ENCODE data around the gene STX16. TPM values are rescaled to one million over a fixed set of nuclear protein-coding genes. Genes with fewer than 3 reads are reported as not detected.

The STX16 gene
- total and polyA plus RNA-seq, 9 of the 15 experiments (the other 6 are each of a cell fraction or from before 2014, with no cell fraction given), result 4.4 to 43.5 (median 14.7) TPM

GRCh38 chr20:58633161-58634053 lies 17.7 kb upstream of the STX16 start:
- TF ChIP-seq RBM25 (IDR thresholded peaks at IDR 0.05; ENCODE audit: low read depth, low read length, severe bottlenecking) (peak; percentile 62), CHD1 (IDR thresholded peaks at IDR 0.05; ENCODE audit: low read length) (no peak), CREB1 (IDR thresholded peaks at IDR 0.05) (no peak), CREB1 (CRISPR knock-in tag; IDR thresholded peaks at IDR 0.05) (no peak), ARID3A (IDR thresholded peaks at IDR 0.05; ENCODE audit: borderline replicate concordance, low read depth, low read length) (no peak), CBFB (CRISPR knock-in tag; IDR thresholded peaks at IDR 0.05) (no peak), MBD2 (IDR thresholded peaks at IDR 0.05; ENCODE audit: borderline replicate concordance, low read depth) (no peak), ZNF280A (IDR thresholded peaks at IDR 0.05; ENCODE audit: low read depth, partially characterized antibody) (no peak), ZNF224 (CRISPR knock-in tag; IDR thresholded peaks at IDR 0.05) (no peak), ZFP36 (IDR thresholded peaks at IDR 0.05; ENCODE audit: low read depth, low read length, partially characterized antibody) (peak; percentile 89), TAF1 (IDR thresholded peaks at IDR 0.05; ENCODE audit: control insufficient read depth, extremely low read depth, insufficient read depth, low read length, severe bottlenecking) (no peak), ZBTB7A (IDR thresholded peaks at IDR 0.05; ENCODE audit: borderline replicate concordance, control insufficient read depth, low read depth, low read length) (no peak)
- no peak for ATAC-seq
- Histone ChIP-seq H3K9me3 (replicated peaks; ENCODE audit: control insufficient read depth, insufficient read depth, low read depth, low read length) (no peaks in the 10 kb centered on the region), H3K4me1 (replicated peaks in 1 of 2; ENCODE audit: control insufficient read depth in 2 of 2, insufficient read depth in 2 of 2, low read length in 2 of 2) (peaks cover 10 to 14% of the 10 kb centered on the region in 2 experiments; a peak in 4 of 5 replicates), H3K9ac (ENCODE audit: insufficient read depth in 1 of 2, low read depth in 2 of 2, low read length in 2 of 2) (no peak overlapping the region), H4K20me1 (replicated peaks; ENCODE audit: control insufficient read depth, insufficient read depth, low read length) (no peaks in the 10 kb centered on the region), H3K4me2 (ENCODE audit: insufficient read depth, low read length) (no peak overlapping the region), H3K36me3 (ENCODE audit: control insufficient read depth, insufficient read depth, low read length) (no peaks in the 10 kb centered on the region), H3K4me3 (no peak overlapping the region), H2AFZ (ENCODE audit: low read depth, low read length) (no peak overlapping the region), H3K9me1 (ENCODE audit: control insufficient read depth, insufficient read depth, low read length) (no peaks in the 10 kb centered on the region), H3K27ac (ENCODE audit: extremely low read depth, low read depth, low read length) (no peak overlapping the region), H3K79me2 (ENCODE audit: control insufficient read depth, insufficient read depth, low read length) (no peaks in the 10 kb centered on the region), H3K27me3 (ENCODE audit: control insufficient read depth in 2 of 2, insufficient read depth in 2 of 2, low read length in 2 of 2) (peaks cover 2 to 7% of the 10 kb centered on the region in 2 experiments; a peak in 1 of 5 replicates)
- WGBS (ENCODE audit: insufficient coverage, low coverage, missing lambda C conversion rate), result 61% methylated on average over 4 of the region's 10 CpGs
- POLR2A ChIA-PET, result interaction anchor here (0.6 to 2.0 kb wide), 3 partner anchors 10 to 29 kb away, joined by 3 to 6 read pairs (median 4); partner anchors contain the start of gene STX16
- DNase-seq (ENCODE audit: extremely low read depth in 1 of 4, low spot score in 3 of 4), result no peak
- no TSS peak for BruUV-seq (replicated peaks)
- FAIRE-seq, result peak; percentile 54
- CTCF ChIA-PET (ENCODE audit: low intra/inter-chr PET ratio), result no interaction called here
- intact Hi-C loops (cut with micrococcal nuclease), result no loop called here
- in situ Hi-C loops (cut with MboI), result loop anchor here (25.0 kb wide), 1 partner anchor 396 kb away; the partner anchor contains the start of gene ANKRD60
